GM18520 (cell line): Measurements from ENCODE around the gene ABCB8.
"Not testable (repeated sequence)": the region's sequence is repeated elsewhere in the genome, so short reads cannot be mapped to it uniquely, and the experiment has no call there.

Experiments
- ATAC-seq: cut with Tn5 transposase; IDR thresholded peaks from one replicate; pipeline ENCODE4 v1.9.1; 2021; ENCODE audit not compliant: unreplicated experiment

The ABCB8 gene

DNA sequence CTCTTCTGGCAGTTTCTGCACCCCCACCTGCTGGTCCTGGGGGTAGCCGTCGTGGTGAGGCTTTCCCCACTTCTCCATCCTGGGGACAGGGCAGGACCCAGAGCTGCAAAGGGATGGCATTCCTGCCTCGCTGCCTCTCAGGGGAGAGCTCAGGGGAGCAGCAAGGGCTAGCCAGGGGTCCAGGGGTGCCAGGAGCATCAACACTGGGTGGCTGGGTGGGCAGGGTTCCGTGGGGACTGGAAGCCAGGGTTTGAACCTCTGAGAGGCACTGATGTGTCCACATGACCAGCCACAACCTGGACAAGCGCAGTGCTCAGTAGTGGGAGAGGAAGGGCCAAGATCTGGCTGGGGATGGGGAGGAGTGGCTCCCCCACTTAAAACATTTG, 5.6 kb downstream of the ABCB8 start:
- no peak for ATAC-seq

DNA sequence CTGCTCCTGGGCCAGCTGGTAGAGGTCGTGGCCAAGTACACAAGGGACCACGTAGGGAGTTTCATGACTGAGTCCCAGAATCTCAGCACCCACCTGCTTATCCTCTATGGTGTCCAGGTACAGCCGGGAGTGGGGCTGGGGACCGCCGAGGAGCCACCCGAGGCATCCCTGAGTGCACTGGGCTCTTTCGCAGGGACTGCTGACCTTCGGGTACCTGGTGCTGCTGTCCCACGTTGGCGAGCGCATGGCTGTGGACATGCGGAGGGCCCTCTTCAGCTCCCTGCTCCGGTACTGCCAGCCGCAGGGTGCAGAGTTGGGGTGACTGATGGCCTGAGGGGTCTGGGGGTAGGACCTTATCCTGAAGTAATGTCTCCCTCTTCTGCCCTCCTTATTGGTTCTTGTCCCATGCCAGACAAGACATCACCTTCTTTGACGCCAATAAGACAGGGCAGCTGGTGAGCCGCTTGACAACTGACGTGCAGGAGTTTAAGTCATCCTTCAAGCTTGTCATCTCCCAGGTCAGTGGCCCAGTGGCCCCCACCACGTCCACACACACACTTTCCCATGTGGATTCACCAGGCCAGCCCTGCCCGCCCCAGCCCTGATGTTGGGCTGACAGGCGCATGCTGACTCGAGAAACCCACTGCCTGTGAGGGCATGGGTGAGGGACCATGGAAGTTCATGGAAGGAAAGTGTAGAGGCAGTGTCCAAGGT, 6.2 kb downstream of the ABCB8 start:
- no peak for ATAC-seq

DNA sequence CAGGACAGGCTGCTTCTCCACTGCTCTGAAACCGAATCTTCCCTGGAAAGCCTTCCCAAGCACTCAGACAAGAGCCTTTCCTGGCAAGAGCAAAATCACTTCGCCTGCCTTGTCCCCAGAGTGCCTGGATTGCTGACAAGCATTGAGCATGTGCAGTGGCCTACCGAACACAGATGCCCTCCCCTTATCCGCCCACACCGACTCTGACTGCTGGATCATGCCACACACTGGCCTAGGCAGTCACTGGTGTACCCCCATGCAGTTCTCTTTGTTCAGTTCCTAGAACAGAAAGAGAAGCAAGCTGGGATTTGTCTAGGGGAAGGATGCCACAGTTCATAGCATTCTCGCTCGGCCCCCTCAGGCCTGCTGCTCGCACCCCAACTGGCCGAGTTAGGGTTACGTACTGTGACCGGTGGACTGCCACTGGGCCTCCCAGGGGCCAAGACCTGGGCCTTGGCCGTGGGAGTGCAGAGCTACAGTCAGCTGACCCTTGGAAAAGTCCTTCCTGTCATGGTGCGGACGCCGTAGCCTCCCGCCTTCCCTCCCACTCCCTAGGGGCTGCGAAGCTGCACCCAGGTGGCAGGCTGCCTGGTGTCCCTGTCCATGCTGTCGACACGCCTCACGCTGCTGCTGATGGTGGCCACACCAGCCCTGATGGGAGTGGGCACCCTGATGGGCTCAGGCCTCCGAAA, 6.9 kb downstream of the ABCB8 start:
- no peak for ATAC-seq

DNA sequence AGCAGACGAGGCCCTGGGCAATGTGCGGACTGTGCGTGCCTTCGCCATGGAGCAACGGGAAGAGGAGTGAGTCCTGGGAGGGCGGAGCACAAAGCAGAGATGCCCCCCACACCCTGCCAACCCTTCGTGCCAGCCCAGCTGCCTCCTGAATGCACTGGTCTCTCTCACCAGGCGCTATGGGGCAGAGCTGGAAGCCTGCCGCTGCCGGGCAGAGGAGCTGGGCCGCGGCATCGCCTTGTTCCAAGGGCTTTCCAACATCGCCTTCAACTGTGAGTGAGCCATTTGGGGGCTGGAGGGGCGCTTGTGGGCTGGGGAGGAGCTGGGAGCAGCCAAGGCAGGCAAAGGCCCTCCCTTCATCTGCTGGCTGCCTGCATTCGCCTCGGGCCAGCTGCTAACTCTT, 7.7 kb downstream of the ABCB8 start:
- no peak for ATAC-seq

DNA sequence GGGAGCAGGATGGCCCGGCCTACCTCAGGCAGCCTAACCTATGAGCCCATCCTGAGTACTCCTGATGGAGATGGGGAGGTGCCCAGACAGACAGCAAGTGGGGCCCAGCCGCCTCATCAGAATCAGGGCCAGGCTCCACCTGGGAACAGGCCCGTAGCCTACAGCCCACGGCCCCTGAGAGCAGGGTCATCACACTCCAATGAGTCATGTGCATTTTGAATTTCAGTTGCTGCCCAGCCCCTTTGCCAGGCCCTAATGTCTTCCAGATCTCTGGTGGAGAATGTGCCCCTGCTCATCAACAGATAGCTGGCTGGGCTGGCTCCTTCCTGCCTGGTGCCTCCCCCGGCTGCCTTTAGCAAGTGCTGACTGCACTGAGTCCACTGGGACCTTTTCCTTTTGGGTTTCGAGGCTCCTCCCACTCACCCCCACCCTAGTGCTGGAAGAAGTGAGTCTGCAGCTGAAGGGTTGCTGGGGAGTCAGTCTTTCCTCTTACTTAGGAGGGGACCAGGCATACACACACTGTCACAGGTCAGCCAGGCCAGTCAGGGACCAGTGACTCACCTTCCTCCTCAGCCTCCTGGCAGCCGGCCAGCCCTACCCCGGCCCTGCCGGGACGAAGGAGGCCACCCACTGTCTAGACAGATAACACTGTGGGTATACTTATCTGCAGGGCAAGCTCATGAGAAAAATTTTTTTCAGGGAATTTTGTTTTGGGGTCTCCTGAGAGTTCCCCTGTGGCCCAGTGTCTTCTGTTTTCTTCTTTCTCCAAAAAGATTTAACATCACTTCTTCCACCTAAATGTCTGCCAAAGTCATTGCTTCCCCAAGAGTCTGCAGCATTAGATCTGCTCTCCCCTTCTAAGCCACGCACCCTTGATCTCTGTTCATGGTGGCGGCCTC, 10.9 kb downstream of the ABCB8 start:
- no peak for ATAC-seq

DNA sequence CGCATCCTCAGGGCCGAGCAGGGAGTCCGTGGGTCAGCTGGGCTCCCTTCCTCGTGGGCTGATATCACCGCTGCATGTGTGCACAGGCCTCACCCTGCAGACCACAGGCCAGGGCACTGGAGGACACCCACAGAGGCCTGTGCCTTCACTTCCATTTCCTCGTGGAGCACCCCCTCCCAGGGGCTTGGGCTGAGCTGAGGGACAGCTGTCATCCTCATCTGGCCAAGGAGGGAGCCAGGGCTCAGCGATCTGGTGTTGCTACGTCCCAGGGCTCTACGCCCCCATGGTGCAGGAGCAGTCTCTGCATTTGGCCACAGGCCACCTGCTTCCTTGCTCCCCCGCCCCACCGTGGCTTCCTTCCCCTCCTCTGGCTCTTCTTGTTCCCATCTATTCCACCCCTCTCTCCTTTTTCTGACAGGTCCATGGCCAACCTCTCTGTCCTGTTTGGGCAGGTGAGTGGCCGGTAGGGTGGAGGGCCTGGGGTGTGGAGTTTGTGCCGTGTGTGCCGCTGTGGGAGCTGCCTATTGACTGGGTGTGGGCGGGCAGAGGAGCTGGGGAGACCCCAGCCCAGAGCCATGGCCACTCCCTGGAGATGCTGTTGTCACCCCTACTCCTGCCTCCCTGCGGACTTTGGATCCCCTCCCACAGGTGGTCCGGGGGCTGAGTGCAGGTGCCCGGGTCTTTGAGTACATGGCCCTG, 11.7 kb downstream of the ABCB8 start:
- ATAC-seq = no peak

DNA sequence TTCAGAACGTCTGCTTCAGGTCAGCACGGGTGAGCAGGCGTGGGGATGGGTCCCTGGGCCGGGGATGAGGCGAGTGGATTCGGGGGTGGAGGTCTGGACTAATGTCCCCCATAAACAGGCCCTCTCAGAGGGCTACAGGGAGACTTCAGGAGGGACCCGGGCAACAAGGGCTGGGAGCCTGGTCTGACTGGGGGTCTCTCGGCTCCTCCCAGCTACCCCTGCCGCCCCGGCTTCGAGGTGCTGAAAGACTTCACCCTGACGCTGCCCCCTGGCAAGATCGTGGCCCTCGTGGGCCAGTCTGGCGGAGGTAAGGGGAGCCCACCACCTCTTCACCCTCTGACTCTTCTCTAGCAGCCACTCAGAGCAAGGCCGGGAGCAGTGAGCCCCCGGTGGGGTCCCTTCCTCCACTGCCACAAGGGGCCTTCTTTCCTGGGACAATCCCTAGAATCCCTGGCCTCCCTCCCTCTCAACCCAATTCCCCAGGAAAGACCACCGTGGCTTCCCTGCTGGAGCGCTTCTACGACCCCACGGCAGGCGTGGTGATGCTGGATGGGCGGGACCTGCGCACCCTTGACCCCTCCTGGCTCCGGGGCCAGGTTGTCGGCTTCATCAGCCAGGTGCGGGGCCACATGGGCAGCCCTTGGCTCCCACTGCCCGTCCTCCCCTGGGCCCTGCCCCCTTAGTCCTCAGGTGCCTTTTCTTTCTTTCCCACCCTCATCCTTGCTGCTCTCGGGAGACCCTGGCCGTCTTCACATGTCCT, 12.5 kb downstream of the ABCB8 start:
- ATAC-seq = no peak

DNA sequence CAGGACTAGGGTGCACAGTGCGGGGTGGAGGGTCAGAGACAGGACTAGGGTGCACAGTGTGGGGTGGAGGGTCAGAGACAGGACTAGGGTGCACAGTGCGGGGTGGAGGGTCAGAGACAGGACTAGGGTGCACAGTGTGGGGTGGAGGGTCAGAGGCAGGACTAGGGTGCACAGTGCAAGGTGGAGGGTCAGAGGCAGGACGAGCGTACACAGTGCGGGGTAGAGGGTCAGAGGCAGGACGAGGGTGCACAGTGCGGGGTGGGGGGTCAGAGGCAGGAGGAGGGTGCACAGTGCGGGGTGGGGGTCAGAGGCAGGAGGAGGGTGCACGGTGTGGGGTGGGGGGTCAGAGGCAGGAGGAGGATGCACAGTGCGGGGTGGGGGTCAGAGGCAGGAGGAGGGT, 15.2 kb downstream of the ABCB8 start:
- not testable (repeated sequence) for ATAC-seq

DNA sequence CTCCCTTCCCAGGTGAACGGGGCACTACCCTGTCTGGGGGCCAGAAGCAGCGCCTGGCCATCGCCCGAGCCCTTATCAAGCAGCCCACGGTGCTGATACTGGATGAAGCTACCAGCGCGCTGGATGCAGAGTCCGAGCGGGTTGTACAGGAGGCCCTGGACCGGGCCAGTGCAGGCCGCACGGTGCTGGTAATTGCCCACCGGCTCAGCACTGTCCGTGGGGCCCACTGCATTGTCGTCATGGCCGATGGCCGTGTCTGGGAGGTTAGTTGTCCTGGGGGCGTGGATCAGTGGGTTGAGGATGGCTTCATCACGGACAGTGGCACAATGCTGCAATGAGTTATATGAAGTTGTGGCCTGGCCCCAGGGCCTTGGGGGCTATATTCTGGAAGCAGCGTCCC, 15.7 kb downstream of the ABCB8 start:
- no peak for ATAC-seq

DNA sequence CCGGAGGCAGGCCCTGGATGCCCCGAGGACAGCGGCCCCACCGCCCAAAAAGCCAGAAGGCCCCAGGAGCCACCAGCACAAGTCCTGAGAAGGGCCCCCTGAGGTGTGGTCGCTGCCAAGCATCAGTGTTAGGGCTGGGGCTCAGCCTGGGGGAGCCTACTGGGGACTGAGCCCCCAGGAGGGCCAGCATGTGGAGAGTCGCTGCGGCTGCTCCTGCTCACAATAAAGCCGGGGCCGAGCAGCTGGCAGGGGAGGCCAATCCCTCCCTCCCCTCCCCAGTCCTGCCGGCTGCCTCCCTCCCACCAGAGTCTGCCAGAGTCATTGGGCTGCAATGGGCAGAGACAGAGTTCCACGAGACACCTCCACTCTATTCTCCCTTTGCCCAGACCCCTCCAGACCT, 17.0 kb downstream of the ABCB8 start:
- ATAC-seq = no peak

DNA sequence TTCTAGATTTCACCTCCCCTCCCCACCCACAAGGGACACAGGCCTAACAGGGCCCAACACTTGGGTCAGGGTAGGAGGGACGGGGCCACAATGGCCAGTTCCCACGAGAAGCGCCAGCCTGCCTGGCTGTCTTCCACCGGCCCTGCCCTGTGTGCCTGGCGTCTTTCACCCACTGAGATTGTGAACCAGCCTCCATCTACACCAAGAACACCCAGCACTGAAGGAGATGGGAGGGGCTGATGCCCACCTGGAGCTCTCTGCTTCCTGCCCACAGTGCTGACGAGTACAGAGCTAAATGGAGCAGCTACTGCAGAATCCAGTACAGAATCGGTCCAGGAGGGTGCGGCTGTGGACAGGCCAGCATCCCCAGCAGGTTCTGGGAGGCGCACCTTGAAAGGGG, 17.7 kb downstream of the ABCB8 start:
- ATAC-seq = no peak

DNA sequence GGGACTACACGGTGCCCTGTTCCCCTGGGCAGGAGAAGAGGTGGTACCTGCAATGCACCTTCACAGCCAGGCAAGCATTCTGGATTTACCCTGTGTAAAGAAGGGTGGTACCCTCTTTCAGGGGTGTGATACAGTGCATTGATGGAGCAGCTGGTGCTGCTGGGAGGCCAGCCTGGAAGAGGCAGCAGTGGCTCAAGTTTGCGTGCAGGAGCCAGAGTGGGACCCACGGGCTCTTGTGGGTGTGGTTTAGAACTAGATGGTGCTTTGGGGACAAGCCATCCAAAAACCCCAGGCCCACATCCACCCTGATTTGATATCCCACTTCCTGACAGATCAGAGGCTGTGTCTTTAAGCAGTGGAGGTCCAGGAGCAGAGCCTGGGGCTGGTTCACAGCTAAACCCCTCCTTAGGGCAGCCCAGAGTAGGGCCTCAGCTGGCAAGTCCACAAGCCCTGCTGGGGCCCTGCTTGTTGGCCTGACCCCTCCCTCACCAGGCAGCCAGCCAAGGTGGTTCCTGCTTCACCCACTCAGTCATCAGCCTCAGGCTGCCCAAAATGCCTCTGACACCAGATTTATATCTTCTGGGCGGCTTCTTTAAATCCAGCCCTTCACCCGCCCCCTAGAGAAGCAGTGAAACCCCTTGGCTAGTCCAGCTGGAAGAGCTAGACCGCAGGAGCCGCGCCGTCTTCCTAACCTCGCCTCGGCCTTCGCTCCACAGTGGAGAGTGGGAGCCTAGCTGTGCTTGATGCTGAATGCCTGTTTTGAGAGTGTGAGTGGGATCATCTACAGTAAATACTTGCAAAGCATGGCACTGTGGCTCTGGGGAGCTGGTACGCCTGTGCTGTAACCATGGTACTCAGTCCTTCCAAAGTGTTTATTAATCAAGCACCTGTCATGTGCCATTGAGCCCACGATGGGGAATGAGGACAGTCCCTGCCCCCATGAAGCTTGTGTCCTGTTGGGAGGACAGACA, 18.6 kb downstream of the ABCB8 start:
- ATAC-seq = no peak

DNA sequence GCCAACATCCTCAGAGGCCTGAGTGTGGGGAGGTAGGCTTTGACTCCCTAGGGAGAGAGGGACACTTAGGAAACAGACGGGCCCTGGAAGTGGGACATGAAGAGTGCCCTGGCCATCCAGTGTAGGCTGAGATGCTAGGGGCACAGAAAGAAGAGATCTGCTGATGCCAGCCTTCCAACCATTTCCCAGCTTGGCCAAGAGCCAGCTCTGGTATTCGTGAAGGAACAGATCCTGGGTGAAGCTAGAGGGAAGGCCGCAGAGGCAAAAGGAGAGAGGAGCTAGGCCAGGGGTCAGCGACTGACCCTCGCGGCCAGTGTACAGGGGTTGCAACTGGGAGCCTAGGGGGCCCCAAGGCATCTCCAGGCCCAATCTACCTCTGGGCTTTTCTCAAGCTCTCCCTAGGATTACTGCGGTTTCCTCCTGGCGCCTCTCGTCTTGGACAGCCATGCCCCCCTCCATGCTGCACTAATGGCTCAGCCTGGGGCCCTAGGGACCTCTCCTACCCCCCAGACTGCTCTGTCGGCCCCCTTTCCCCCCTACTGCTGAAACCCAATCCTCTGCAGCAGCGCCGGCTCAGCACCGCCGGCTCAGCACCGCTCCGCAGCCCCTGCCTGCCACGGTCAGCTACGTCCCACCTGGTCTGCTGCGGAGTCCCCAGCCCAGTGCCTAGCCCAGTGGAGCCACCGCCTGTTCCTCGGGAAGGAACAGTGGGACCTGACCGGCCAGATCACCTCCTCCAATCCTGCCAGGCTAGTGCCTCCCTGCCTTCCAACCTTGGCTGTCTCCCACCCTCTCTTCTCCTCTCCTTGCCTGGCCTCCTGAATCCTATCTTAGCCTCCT, 19.9 kb downstream of the ABCB8 start, which contains the start of gene ASIC3:
Gene ASIC3, plus strand, starts transcription at position 556 of the 840 bp plus-strand sequence. CDS start 355 bp downstream, outside the sequence.
- ATAC-seq = no peak

DNA sequence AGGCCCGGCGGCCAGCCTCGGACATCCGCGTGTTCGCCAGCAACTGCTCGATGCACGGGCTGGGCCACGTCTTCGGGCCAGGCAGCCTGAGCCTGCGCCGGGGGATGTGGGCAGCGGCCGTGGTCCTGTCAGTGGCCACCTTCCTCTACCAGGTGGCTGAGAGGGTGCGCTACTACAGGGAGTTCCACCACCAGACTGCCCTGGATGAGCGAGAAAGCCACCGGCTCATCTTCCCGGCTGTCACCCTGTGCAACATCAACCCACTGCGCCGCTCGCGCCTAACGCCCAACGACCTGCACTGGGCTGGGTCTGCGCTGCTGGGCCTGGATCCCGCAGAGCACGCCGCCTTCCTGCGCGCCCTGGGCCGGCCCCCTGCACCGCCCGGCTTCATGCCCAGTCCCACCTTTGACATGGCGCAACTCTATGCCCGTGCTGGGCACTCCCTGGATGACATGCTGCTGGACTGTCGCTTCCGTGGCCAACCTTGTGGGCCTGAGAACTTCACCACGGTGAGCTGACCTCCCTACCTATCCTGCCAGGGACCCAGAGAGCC, 20.7 kb downstream of the ABCB8 start:
- ATAC-seq = no peak

DNA sequence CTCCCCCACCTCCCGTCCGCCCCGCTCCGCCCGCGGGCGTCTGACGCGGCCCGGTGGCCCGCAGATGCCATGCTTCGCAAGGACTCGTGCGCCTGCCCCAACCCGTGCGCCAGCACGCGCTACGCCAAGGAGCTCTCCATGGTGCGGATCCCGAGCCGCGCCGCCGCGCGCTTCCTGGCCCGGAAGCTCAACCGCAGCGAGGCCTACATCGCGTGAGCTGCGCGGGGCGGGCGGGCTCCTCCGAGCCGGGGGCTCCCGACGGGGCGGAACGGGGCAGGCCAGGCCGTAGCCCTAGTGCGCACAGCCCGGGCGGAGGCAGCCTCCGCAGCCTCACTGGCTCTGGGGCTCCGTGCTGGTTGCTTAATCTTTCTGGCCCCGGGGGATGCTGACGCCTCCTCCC, 22.9 kb downstream of the ABCB8 start:
- no peak for ATAC-seq

DNA sequence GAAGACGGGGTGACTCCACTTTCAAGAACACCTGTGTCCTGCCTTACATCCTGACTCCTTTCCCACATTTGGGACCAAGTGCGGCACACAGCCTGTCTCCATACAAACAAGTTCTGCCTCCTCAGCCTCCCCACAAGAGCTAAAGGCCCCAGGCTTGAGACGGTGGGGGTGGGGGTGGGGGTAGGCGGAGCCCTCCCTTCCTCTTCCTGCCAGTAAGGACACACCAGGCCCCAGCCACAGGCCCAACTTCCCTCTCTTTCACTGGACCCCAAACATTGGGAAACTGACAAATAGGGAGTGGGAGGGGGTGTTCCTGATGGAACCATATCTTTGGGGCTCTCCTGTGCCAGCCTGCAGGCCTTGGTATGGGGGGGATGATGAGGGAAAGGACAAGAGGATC, 24.8 kb downstream of the ABCB8 start:
- ATAC-seq = no peak

DNA sequence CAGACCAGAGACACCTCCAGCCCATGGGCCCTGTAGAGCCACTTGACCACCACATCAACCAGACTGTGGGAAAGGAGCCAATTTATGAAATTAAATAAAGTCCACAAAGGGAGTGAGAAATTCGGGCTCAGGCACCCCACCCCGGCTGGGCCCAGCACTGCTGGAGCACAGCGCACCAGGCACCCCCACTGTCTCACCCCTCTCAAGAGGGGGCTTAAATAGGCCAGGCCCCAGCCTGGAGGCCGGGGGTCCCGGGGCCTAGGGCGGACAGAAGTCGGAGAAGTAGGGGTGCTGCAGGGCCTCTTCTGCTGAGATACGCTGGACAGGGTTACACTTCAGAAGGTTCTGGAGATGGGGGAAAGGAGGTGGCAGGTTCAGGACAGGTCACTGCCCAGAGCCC, 25.5 kb downstream of the ABCB8 start:
- no peak for ATAC-seq

DNA sequence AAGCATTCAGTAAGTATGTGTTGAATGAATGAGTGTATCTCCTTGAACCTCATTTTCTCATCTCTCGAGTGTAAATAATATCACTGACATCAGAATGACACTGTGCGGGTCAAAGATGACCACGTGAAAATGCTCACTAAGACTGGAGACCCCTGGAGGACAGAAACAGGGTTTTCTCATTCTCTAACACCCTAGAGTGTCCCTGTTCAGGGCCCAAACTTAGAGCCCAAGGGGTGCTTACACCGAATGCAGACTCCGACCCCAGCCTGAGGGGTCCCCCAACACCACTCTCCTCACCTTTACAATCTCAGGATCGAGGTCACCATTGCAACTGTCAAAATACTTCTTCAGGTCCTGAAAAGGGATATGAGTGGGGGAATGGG, 28.0 kb downstream of the ABCB8 start:
- no peak for ATAC-seq
